ENCODE measurements around the gene PGGHG. TPM values are rescaled to one million over a fixed set of nuclear protein-coding genes. Genes with fewer than 3 reads are reported as not detected.

Gene PGGHG
- total and polyA plus RNA-seq, 8 donors, result 3.5 to 44.0 (median 16.2) TPM

DNA sequence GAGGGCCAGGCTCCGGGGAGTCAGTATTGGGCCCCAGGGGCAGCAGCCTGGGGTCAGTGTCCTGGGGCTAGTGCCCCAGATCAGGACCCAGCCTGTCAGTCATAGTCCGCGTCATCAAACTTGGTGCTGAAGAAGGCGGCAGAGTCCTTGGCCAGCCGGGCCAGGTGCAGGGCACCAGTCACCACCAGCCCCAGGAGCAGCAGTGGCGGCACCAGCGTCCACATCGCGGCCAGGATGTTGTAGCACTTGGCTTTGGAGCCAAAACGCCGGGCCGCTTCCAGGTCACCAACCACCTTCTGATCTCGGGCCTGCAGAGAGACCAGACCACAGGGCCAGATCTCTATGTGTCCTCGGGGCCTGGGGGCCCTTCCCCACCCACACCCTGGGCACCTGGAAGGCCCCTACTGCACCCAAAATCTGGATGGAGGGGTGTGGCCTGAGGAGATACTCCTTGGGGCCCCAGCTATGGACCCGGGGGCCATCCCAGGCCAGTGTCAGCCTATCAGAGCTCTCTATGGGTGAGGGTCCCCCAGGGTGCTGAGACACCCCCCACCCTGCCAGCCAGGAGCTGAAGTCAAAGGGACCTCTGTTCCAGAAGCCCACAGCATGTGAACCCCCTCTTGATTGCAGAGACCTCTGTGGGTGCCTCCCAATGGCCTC, 9.6 kb downstream of the PGGHG start:
- TF ChIP-seq, protein P1, sequence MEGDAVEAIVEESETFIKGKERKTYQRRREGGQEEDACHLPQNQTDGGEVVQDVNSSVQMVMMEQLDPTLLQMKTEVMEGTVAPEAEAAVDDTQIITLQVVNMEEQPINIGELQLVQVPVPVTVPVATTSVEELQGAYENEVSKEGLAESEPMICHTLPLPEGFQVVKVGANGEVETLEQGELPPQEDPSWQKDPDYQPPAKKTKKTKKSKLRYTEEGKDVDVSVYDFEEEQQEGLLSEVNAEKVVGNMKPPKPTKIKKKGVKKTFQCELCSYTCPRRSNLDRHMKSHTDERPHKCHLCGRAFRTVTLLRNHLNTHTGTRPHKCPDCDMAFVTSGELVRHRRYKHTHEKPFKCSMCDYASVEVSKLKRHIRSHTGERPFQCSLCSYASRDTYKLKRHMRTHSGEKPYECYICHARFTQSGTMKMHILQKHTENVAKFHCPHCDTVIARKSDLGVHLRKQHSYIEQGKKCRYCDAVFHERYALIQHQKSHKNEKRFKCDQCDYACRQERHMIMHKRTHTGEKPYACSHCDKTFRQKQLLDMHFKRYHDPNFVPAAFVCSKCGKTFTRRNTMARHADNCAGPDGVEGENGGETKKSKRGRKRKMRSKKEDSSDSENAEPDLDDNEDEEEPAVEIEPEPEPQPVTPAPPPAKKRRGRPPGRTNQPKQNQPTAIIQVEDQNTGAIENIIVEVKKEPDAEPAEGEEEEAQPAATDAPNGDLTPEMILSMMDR (IDR thresholded peaks at IDR 0.05), result no peak
- no peak for TF ChIP-seq POLR2AphosphoS5 (IDR thresholded peaks at IDR 0.05)
- no peak for TF ChIP-seq EP300 (IDR thresholded peaks at IDR 0.05)
- TF ChIP-seq POLR2A (IDR thresholded peaks at IDR 0.05), result no peak
- WGBS, 5 donors, result 46 to 71% (median 60%) methylated on average over 1 to 15 of the region's 15 CpGs
- H3K9me3 ChIP-seq, result no peaks in the 10 kb centered on the region
- peak overlapping the region in 1 of 5 donors; percentile 14 for H3K27ac ChIP-seq
- intact Hi-C loops (cut with DNase I; ENCODE audit: low total_unique reads), result no loop called here
- H3K36me3 ChIP-seq, result peaks cover 0 to 18% (median 16%) of the 10 kb centered on the region in 4 donors
- no peak overlapping the region for H3K4me3 ChIP-seq
- no peak for DNase-seq
- H3K27me3 ChIP-seq, result peaks cover 12 to 50% (median 30%) of the 10 kb centered on the region in 3 donors
- peaks cover 0 to 22% (median 6%) of the 10 kb centered on the region in 4 donors for H3K4me1 ChIP-seq

DNA sequence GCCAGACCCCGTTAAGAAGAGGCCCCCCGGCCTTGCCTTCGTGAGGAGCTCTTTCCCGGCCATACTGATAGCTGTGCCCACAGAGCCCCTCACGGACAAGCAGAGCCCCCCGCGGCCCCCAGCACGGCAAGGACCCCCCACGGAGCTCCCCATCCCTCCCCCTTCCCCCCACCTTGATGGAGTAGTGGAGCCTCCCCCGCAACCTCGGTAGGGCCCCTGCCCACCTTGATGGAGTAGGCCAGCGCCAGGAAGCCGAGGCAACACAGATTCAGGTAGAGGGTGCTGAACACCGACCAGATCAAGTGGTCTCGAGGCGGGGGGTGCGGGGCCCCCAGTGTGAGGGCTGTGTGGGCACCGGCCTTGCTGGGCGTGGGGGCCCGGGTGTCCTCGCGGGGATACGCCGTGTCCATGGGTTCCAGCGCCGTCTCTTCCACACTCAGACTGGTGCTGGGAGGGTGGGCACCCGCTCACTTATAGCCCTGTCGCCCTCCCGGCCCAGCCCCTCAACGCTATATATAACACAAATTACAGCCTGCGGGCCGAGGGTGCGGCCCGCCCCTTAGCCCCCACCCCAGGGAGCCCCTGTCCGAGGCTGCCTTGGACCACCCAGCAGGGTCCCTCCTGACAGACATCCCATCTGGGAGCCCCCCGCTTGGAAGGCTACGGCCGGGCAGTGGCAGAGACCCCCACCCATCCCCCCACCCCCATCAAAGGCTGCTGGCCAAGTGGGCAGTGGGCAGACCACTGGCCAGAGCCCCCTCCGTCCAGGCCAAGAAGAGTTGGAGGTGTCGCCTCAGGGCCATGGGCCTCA, 10.4 kb downstream of the PGGHG start, which contains the start of gene IFITM5:
TSS of gene IFITM5 (minus strand) at position 446 of the 811 bp plus-strand sequence. CDS start at position 410, 36 bp downstream.
- WGBS, 5 donors, result 59 to 79% (median 68%) methylated on average over 24 to 40 of the region's 40 CpGs
- DNase-seq, result no peak
- peaks cover 0 to 23% (median 6%) of the 10 kb centered on the region in 4 donors for H3K4me1 ChIP-seq
- peaks cover 0 to 10% (median 8%) of the 10 kb centered on the region in 4 donors for H3K36me3 ChIP-seq
- intact Hi-C loops (cut with DNase I; ENCODE audit: low total_unique reads), result no loop called here
- peaks cover 12 to 50% (median 30%) of the 10 kb centered on the region in 3 donors for H3K27me3 ChIP-seq
- no peaks in the 10 kb centered on the region for H3K9me3 ChIP-seq
- TF ChIP-seq EP300 (IDR thresholded peaks at IDR 0.05), result no peak
- TF ChIP-seq POLR2AphosphoS5 (IDR thresholded peaks at IDR 0.05), result no peak
- TF ChIP-seq, protein P1 (IDR thresholded peaks at IDR 0.05), result no peak
- no peak for TF ChIP-seq POLR2A (IDR thresholded peaks at IDR 0.05)
- peak within 1 kb of the TSS in 1 of 5 donors; percentile 14 for H3K27ac ChIP-seq
- H3K4me3 ChIP-seq, result no peak within 1 kb of the TSS

DNA sequence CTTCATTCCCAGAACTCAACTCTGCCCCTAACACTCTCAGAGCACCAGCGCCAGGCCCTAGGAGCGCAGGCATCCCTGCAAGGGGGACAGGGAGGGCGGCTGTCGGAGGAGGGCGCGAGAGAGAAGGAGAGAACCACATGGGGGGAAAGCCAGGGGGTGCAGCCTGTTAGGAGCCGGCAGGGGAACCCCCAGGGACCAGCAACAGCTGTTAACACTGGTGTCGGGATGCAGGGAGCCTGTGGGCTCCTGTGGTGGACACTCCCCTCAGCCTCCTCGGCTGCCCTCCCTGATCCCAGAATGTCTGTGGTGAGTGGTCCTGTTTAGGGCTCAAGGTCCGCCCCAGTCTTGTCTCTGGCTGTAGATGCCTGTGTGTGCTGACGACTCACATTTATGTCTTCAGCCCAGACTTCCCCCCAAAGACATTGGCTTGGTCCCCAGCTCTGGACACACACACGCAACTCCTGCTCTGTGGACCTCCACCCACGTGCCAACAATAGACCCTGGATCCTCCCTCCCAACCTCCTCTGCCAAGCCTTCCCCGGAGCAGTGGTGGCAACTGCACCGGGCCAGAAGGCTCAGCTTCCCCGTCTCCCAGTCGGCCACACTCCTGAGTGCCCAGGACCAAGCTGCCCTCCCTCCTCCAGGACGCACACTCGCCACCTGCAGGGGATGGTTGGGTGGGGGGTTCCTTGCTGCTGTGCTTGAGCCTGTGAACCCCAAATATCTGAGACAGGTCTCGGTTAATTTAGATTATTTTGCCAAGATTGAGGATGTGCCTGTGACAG, 11.2 kb downstream of the PGGHG start:
- WGBS, 5 donors, result 18 to 26% (median 24%) methylated on average over 17 to 20 of the region's 20 CpGs
- DNase-seq, result peak in 1 of 2 donors; percentile 75
- peaks cover 12 to 50% (median 30%) of the 10 kb centered on the region in 3 donors for H3K27me3 ChIP-seq

More for the DNA sequence above, 11.2 kb downstream of the PGGHG start:
- intact Hi-C loops (cut with DNase I; ENCODE audit: low total_unique reads), result no loop called here
- Histone ChIP-seq H3K9me3 (no peaks in the 10 kb centered on the region), H3K27ac (no peak overlapping the region), H3K4me1 (peaks cover 0 to 31% (median 13%) of the 10 kb centered on the region in 4 donors), H3K36me3 (peaks cover 0 to 2% (median under 1%) of the 10 kb centered on the region in 4 donors), H3K4me3 (no peak overlapping the region)
- TF ChIP-seq, protein P1 (IDR thresholded peaks at IDR 0.05), result no peak
- TF ChIP-seq POLR2A (IDR thresholded peaks at IDR 0.05) (no peak), EP300 (IDR thresholded peaks at IDR 0.05) (no peak), POLR2AphosphoS5 (IDR thresholded peaks at IDR 0.05) (no peak)

Measured in stomach (tissue), 9 donors.